GM12872 (cell line): Measurements from ENCODE around the gene AMZ2.
A peak's percentile ranks its signal among the peaks of the same experiment; 100 is the strongest.

ENCODE experiments used
- TF ChIP-seq, protein P1 (sequence below): IDR thresholded peaks from 3 replicates; pipeline ENCODE4 v1.5.1; 2011; ENCODE audit warnings: low read depth, mild to moderate bottlenecking, low read length, moderate library complexity; ENCODE audit not compliant: insufficient read depth

Gene AMZ2

DNA sequence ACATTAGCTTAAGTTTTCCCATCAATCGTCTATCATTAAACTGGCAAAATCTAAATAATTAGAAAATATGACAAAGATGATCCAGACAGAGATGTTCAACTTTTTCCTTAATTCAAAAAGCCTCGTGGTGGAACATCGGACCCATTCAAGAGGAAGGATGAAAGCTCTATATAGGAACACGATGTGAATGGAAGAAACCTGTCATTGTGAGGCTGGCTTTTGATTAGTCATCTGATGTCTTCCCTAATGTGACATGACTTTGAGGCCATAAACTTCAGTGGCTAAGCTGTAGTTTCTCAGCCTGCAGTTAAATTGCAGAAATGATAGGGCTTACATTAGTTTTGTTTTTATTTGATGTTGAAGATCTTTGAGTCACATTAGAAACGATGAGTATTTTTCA, 1.0 kb downstream of the AMZ2 start:
- TF ChIP-seq, protein P1, sequence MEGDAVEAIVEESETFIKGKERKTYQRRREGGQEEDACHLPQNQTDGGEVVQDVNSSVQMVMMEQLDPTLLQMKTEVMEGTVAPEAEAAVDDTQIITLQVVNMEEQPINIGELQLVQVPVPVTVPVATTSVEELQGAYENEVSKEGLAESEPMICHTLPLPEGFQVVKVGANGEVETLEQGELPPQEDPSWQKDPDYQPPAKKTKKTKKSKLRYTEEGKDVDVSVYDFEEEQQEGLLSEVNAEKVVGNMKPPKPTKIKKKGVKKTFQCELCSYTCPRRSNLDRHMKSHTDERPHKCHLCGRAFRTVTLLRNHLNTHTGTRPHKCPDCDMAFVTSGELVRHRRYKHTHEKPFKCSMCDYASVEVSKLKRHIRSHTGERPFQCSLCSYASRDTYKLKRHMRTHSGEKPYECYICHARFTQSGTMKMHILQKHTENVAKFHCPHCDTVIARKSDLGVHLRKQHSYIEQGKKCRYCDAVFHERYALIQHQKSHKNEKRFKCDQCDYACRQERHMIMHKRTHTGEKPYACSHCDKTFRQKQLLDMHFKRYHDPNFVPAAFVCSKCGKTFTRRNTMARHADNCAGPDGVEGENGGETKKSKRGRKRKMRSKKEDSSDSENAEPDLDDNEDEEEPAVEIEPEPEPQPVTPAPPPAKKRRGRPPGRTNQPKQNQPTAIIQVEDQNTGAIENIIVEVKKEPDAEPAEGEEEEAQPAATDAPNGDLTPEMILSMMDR, result no peak

DNA sequence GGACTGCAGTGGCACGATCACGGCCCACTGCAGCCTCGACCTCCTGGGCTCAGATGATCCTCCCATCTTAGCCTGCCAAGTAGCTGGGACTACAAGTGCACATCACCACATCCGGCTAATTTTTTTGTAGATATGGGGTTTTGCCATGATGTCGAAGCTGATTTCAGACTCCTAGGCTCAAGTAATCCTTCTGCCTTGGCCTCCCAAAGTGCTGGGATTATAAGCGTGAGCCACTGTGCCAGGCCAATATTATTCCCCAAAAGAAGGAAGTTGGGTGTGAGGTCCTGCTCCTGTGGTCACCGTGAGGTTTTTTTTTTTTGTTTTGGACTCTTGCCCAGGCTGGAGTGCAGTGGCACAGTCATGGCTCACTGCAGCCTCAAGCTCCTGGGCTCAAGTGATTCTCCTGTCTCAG, 1.5 kb downstream of the AMZ2 start:
- TF ChIP-seq, protein P1, result no peak

DNA sequence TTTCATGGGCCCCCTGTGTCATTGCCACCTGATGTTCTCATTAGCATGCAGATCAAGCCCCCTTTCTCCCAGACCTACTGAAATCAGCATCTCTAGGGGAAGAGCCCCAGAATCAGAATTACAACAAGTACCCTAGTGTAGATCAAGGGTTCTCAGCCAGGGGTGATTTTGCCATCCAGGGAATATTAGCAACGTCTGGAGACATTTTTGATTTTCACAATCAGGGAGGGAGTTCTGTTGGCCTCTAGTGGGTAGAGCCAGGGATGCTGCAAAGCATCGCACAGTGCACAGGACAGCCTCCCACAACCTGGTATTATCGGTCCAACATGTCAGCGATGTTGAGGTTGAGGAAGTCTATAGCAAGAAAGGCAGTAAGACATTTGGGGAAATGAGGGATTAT, 7.3 kb downstream of the AMZ2 start:
- TF ChIP-seq, protein P1, result no peak

DNA sequence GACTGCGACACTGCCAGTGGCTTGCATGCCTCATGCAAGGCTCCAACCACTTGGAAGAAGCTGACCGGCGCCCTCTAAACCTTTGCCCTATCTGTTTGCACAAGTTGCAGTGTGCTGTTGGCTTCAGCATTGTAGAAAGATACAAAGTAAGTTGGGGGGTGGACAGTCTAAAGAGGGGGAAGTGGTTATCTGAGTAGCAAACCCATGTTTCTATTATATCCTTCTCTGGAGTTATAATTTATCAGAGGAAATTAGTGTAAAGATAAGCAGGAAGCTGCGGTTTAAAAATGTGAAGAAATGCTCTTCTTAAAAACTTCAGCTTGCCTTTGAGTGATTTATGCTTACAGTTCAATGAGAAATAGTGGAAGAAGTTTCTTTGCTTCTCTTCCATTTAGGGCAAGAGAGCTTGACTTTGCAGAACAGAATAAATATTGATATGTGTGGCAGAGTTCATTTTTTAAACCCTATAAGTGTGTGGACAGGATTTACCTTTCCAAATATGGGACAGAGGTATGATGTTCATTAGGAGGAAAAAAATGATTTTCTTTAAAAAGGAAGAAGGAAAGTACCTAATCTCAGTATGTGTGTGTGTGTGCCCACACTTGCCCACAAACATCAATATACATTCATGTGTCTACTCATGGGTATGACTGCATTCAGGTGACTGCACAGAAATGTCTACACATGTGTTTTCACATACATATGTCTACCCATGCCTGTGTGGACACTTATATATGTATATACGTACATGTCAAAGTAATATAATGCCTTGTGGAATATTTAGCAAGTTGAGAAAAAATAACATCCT, 8.1 kb downstream of the AMZ2 start:
- TF ChIP-seq, protein P1, result no peak

DNA sequence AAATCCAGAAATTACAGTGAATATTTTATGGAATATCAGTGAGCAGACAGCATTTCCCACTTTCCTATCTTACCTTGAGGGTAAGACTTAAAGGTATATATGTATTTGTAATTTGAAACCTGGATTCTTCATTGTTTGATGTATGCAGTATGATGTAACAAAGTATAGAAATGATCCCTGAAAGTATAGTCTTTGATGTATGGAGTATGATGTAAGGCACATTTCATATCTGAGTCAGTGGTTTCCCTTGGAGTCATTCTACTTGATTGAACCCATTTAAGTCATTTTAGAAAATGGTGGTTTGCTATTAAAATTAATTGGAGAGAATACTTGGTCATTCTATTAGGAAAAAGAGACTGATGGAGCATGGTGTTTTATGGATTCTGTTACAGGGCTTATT, 10.1 kb downstream of the AMZ2 start:
- TF ChIP-seq, protein P1, result no peak

DNA sequence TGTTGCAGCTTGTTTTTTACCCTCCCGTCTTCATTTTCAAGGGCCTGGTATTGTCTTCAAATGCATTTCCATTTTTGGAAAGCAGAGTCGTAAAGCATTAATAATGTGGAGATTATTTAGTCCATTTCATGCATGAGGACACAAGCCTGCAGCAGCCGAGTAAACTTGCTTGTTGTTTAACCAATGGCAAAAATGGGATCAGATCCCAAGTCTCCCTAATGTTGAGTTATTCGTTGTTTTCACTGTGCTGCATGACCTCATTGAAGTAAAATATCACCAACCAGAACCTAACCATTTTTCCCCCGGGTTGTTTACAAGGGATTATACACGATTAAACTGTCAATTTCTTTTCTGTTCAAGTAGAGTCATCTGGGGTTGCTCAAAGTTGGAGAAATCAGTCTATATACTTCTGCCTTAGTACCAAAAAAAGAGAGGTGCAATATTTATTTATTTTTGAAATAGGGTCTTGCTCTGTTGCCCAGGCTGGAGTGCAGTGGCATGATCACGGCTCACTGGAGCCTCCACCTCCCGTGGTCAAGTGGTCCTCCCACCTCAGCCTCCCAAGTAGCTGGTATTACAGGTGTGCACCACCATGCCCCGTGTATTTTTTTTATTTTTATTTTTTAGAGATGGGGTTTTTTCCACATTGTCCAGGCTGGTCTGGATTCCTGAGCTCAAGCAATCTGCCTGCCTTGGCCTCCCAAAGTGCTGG, 12.4 kb downstream of the AMZ2 start:
- TF ChIP-seq, protein P1, result no peak

DNA sequence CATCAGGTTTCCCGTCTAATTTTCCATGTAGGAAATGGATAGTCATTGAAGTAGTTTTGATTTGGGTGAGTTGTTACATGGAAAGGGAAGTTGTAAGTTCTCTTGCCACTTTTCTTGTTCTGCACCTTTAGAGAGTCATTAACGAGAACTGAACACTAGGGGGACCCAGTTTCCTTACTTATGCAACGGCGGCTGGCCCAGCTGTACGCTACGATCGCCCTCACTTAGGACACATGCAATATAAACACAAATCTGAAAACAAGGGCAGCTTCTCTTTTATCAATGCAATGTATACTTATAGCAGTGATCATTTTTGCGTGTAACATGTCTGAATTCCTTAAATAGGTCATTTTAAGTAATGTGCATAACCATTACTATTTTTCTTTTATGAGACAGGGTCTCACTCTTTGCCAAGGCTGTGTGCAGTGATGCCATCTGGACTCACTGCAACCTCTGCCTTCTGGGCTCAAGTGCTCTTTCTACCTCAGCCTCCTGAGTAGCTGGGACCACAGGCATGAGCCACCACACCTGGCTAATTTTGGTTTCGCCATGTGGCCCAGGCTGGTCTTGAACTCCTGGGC, 15.3 kb downstream of the AMZ2 start:
- TF ChIP-seq, protein P1, result peak; percentile 57
